Endothelial cell of umbilical vein (primary cell): Measurements from ENCODE around the gene SPP2. TPM values are rescaled to one million over a fixed set of nuclear protein-coding genes. Genes with fewer than 3 reads are reported as not detected.

Source experiments
- BruUV-seq: library from RNA; stranded (reverse); fragments of 400-500 nt; replicated peaks from 2 replicates; lab custom pipeline; 2021; lab: Mats Ljungman, UMichigan
- CTCF ChIA-PET: fragments of 300-600, 350-600 bp; sonication (Branson Sonifier 250); formaldehyde crosslinking; loops from one replicate; lab custom pipeline; 2021; ENCODE audit warnings: antibody characterized with exemption, inconsistent platforms; lab: Charles Lee
- POLR2A ChIA-PET: fragments of 300-600, 350-600 bp; sonication (Branson Sonifier 250); formaldehyde crosslinking; loops from one replicate; lab custom pipeline; 2021; ENCODE audit warnings: antibody characterized with exemption, inconsistent platforms; lab: Charles Lee
- DNase-seq: peaks from one replicate; pipeline ENCODE4 v3.0.0-alpha.2; 2011; ENCODE audit warnings: low read depth, low spot score
- FAIRE-seq: peaks from 2 replicates; lab custom pipeline; 2011; peaks lifted over from hg19 to GRCh38; lab: Jason Lieb, UNC
- H2AFZ ChIP-seq: 2 replicates; pipeline ENCODE4 v1.6.0; 2012; ENCODE audit warnings: low read depth, low read length, control low read depth, inconsistent platforms
- H3K27ac ChIP-seq: 2 replicates; pipeline ENCODE4 v1.5.1; 2011; ENCODE audit warnings: low read depth, mild to moderate bottlenecking, control low read depth, low read length, moderate library complexity; ENCODE audit not compliant: insufficient read depth
- H3K27me3 ChIP-seq, 2 experiments: 2 replicates each; pipeline versions ENCODE4 v1.6.0 to v1.6.1; 2011; ENCODE audit warnings: low read length in 2 of 2, mixed read lengths in 1 of 2; ENCODE audit not compliant: control insufficient read depth in 2 of 2, insufficient read depth in 2 of 2
- H3K36me3 ChIP-seq, 2 experiments: 2 replicates in 1 of 2; 3 replicates in 1 of 2; pipeline ENCODE4 v1.5.1; 2011; ENCODE audit warnings: low read length in 2 of 2, mild to moderate bottlenecking in 1 of 2, moderate library complexity in 1 of 2; ENCODE audit not compliant: control insufficient read depth in 2 of 2, insufficient read depth in 2 of 2; ENCODE audit errors: extremely low read depth in 1 of 2
- H3K4me1 ChIP-seq: 3 replicates; pipeline ENCODE4 v1.5.1; 2011; ENCODE audit warnings: mild to moderate bottlenecking, low read length; ENCODE audit not compliant: control insufficient read depth, insufficient read depth; ENCODE audit errors: extremely low read depth
- H3K4me2 ChIP-seq: 2 replicates; pipeline ENCODE4 v1.6.1; 2011; ENCODE audit warnings: low read length, control low read depth, mixed read lengths; ENCODE audit not compliant: insufficient read depth
- H3K4me3 ChIP-seq, 3 experiments: fragments of 200-600 bp in 1 of 3; sonication (generic), shearing (Covaris generic) in 1 of 3; replicated peaks in 1 of 3; 2 replicates each; pipeline ENCODE4 v1.5.1; 2011 to 2016; ENCODE audit warnings: control low read depth in 3 of 3, low read length in 3 of 3, mild to moderate bottlenecking in 2 of 3, inconsistent platforms in 1 of 3, low read depth in 1 of 3, moderate library complexity in 1 of 3; ENCODE audit not compliant: insufficient read depth in 1 of 3
- H3K79me2 ChIP-seq: 2 replicates; pipeline ENCODE4 v1.6.0; 2012; ENCODE audit warnings: low read length, inconsistent platforms; ENCODE audit not compliant: control insufficient read depth, insufficient read depth
- H3K9ac ChIP-seq: replicated peaks from 2 replicates; pipeline ENCODE3; 2011; ENCODE audit warnings: low read length, control low read depth; ENCODE audit not compliant: insufficient read depth; ENCODE audit errors: extremely low read depth
- H3K9me1 ChIP-seq: replicated peaks from 3 replicates; pipeline ENCODE4 v1.6.0; 2011; ENCODE audit warnings: mild to moderate bottlenecking, low read length; ENCODE audit not compliant: control insufficient read depth, insufficient read depth; ENCODE audit errors: extremely low read depth
- H3K9me3 ChIP-seq: replicated peaks from 2 replicates; pipeline ENCODE4 v1.5.1; 2012; ENCODE audit warnings: low read length, inconsistent platforms; ENCODE audit not compliant: control insufficient read depth, insufficient read depth
- H4K20me1 ChIP-seq: replicated peaks from 2 replicates; pipeline ENCODE3; 2011; ENCODE audit warnings: mild to moderate bottlenecking, low read length; ENCODE audit not compliant: control insufficient read depth, insufficient read depth; ENCODE audit errors: extremely low read depth
- CTCF ChIP-seq, 2 donors: IDR thresholded peaks; 1 replicate in 1 of 2; 2 replicates in 1 of 2; pipeline ENCODE4 v1.5.1; 2011; ENCODE audit warnings: low read length in 2 of 2, mild to moderate bottlenecking in 2 of 2, moderate library complexity in 2 of 2, control low read depth in 1 of 2, inconsistent platforms in 1 of 2, low read depth in 1 of 2; ENCODE audit not compliant: insufficient read depth in 1 of 2; ENCODE audit errors: extremely low read depth in 1 of 2
- EZH2 ChIP-seq: IDR thresholded peaks from 2 replicates; pipeline ENCODE4 v1.6.1; 2012; ENCODE audit warnings: borderline replicate concordance, low read depth, mild to moderate bottlenecking, moderate library complexity, low read length, inconsistent platforms; ENCODE audit not compliant: severe bottlenecking
- FOS ChIP-seq: IDR thresholded peaks from 2 replicates; pipeline ENCODE4 v1.6.1; 2011; ENCODE audit warnings: mild to moderate bottlenecking, low read length, moderate library complexity, borderline replicate concordance; ENCODE audit not compliant: insufficient read depth
- GATA2 ChIP-seq: IDR thresholded peaks from 2 replicates; pipeline ENCODE4 v1.7.0; 2011; ENCODE audit warnings: low read depth, mild to moderate bottlenecking, moderate library complexity, mixed read lengths, low read length; ENCODE audit not compliant: insufficient read length, insufficient read depth
- JUN ChIP-seq: IDR thresholded peaks from 2 replicates; pipeline ENCODE4 v1.6.1; 2011; ENCODE audit warnings: borderline replicate concordance, low read depth; ENCODE audit not compliant: insufficient read length, insufficient read depth
- MAX ChIP-seq: IDR thresholded peaks from 2 replicates; pipeline ENCODE4 v1.6.1; 2011; ENCODE audit not compliant: insufficient read depth, insufficient read length
- MYC ChIP-seq: IDR thresholded peaks from one replicate; pipeline ENCODE4 v1.6.1; 2011; ENCODE audit warnings: mild to moderate bottlenecking, low read depth, low read length
- POLR2A ChIP-seq: IDR thresholded peaks from 2 replicates; pipeline ENCODE4 v1.6.1; 2012; ENCODE audit warnings: low read depth, mild to moderate bottlenecking, control low read depth, low read length
- POLR2AphosphoS5 ChIP-seq: IDR thresholded peaks from 2 replicates; pipeline ENCODE4 v1.6.1; 2012; ENCODE audit warnings: low read depth, mild to moderate bottlenecking, control low read depth, low read length, moderate library complexity; ENCODE audit not compliant: insufficient read depth
- dilution Hi-C: fragments of 300-500 bp; cut with MboI; formaldehyde crosslinking; loops from one replicate; pipeline ENCODE4 v1.15.0; 2019; ENCODE audit warnings: low sequenced_read_pairs; ENCODE audit not compliant: extremely low pct_ligation_motif_present
- intact Hi-C: fragments of 100-400 bp; cut with micrococcal nuclease; formaldehyde crosslinking; loops from one replicate; pipeline ENCODE4 v1.10.0; 2022
- polyA plus RNA-seq, 4 experiments: library from polyadenylated mRNA; depleted of rRNA in 3 of 4; stranded (reverse) in 3 of 4; unstranded in 1 of 4; fragments of >200 nt; gene quantifications; 2 replicates each; pipeline versions ENCODE4 v1.2.1 to v1.2.3, GENCODE V29; 2011 to 2012; ENCODE audit warnings: missing spikeins in 1 of 4
- total RNA-seq: library from RNA; stranded (reverse); gene quantifications from 2 replicates; pipeline ENCODE4 v1.2.3, GENCODE V29; 2021

Gene SPP2
- total and polyA plus RNA-seq, 2 donors (not counting 3 experiments of a cell fraction or from before 2014, with no cell fraction given), result not detected

GRCh38 chr2:234075947-234076346, 25.4 kb downstream of the SPP2 start:
- no peak for FAIRE-seq

More at GRCh38 chr2:234075947-234076346, 25.4 kb downstream of the SPP2 start:
- no peaks in the 10 kb centered on the region for H3K36me3 ChIP-seq
- no TSS peak for BruUV-seq
- no peak overlapping the region for H3K27ac ChIP-seq
- POLR2A ChIA-PET, result no interaction called here
- CTCF ChIA-PET, result interaction anchor here (1.9 kb wide), 1 partner anchor 15 kb away, joined by 4 read pairs; no protein-coding TSS in a partner anchor
- H3K9me1 ChIP-seq, result no peaks in the 10 kb centered on the region
- intact Hi-C loops (no loop called here), dilution Hi-C loops (no loop called here)
- H3K79me2 ChIP-seq, result no peaks in the 10 kb centered on the region
- DNase-seq, result no peak
- H2AFZ ChIP-seq, result no peak overlapping the region
- no peak overlapping the region for H3K4me2 ChIP-seq
- no peak overlapping the region for H3K9ac ChIP-seq
- no peaks in the 10 kb centered on the region for H3K9me3 ChIP-seq
- TF ChIP-seq MAX (no peak), JUN (no peak), MYC (no peak), POLR2AphosphoS5 (no peak), CTCF (IDR thresholded peaks at IDR 0.05; ENCODE audit: extremely low read depth in 1 of 2, insufficient read depth in 1 of 2, low read depth in 1 of 2, low read length in 2 of 2) (no peak), GATA2 (no peak), POLR2A (no peak), FOS (no peak), EZH2 (no peak)
- H4K20me1 ChIP-seq, result no peaks in the 10 kb centered on the region
- no peaks in the 10 kb centered on the region for H3K27me3 ChIP-seq
- H3K4me3 ChIP-seq, result no peak overlapping the region
- no peaks in the 10 kb centered on the region for H3K4me1 ChIP-seq
